ENCODE results near the gene HBS1L.

- TF ChIP-seq POLR2A (IDR thresholded peaks at IDR 0.05) (no peak), CTCF (IDR thresholded peaks at IDR 0.05) (no peak), POLR2AphosphoS5 (IDR thresholded peaks at IDR 0.05; ENCODE audit: insufficient read depth in 1 of 2, low read depth in 1 of 2) (no peak)
Measured at GRCh38 chr6:135090819-135091218, 36.2 kb upstream of the HBS1L start.
